Epithelial cell of proximal tubule (primary cell): ENCODE results near the gene NUDT15. TPM values are rescaled to one million over a fixed set of nuclear protein-coding genes. Genes with fewer than 3 reads are reported as not detected.

Experiments used
- DNase-seq: peaks from one replicate; pipeline ENCODE4 v3.0.0-alpha.2; 2011; ENCODE audit warnings: low read depth
- H3K4me3 ChIP-seq: 2 replicates; pipeline ENCODE4 v1.5.1; 2011; ENCODE audit warnings: low read depth, mild to moderate bottlenecking, low read length
- total RNA-seq: library from RNA; depleted of rRNA; stranded (reverse); fragments of >200 nt; gene quantifications from 2 replicates; pipeline ENCODE4 v1.2.3, GENCODE V29; 2015
- TF ChIP-seq, protein P1 (sequence below): conservative IDR thresholded peaks from 2 replicates; pipeline ENCODE4 v1.5.1; 2012; ENCODE audit warnings: low read depth, mild to moderate bottlenecking, low read length

The NUDT15 gene
- total RNA-seq, 1 donor from 2014 or later: 32.3 TPM

DNA sequence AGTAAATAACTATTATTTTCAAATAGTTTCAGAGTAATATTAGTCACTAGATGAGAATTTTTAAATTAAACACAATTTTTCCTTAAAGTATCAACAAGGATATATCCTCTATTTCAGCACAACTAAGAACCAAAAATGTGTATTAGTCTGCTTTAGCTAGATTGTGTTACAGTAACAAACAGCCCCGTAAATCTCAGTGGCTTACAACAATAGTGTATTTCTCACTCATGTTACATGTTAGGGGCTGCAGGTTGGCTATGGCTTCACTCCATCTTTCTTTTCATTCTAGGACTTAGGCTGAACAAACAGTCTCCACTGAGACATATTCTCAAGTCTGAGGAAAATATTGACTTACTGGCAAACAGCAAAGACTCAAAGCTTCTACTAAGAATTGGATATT is 24.9 kb upstream of the NUDT15 start:
- no peak overlapping the region for H3K4me3 ChIP-seq
- TF ChIP-seq, protein P1, sequence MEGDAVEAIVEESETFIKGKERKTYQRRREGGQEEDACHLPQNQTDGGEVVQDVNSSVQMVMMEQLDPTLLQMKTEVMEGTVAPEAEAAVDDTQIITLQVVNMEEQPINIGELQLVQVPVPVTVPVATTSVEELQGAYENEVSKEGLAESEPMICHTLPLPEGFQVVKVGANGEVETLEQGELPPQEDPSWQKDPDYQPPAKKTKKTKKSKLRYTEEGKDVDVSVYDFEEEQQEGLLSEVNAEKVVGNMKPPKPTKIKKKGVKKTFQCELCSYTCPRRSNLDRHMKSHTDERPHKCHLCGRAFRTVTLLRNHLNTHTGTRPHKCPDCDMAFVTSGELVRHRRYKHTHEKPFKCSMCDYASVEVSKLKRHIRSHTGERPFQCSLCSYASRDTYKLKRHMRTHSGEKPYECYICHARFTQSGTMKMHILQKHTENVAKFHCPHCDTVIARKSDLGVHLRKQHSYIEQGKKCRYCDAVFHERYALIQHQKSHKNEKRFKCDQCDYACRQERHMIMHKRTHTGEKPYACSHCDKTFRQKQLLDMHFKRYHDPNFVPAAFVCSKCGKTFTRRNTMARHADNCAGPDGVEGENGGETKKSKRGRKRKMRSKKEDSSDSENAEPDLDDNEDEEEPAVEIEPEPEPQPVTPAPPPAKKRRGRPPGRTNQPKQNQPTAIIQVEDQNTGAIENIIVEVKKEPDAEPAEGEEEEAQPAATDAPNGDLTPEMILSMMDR: no peak
- no peak for DNase-seq

DNA sequence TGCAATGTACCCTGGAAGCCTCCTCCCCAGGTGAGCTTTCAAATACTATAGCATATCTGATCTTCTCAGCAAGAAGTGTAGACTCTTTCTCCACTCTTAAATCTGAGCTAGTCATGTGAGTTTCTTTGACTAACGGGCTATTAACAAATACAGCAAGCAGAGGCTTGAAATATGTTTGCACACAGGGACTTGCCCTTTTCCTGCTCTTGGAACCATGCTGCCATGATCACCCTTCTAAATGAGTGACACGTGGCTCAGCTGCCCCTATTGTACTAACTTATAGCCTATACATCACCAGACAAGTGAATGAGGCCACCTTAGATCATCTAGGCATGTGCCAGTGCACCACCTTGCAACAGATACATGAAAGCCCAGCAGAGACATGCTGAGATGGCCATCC is 23.2 kb upstream of the NUDT15 start:
- TF ChIP-seq, protein P1: no peak
- DNase-seq: no peak
- H3K4me3 ChIP-seq: no peak overlapping the region

DNA sequence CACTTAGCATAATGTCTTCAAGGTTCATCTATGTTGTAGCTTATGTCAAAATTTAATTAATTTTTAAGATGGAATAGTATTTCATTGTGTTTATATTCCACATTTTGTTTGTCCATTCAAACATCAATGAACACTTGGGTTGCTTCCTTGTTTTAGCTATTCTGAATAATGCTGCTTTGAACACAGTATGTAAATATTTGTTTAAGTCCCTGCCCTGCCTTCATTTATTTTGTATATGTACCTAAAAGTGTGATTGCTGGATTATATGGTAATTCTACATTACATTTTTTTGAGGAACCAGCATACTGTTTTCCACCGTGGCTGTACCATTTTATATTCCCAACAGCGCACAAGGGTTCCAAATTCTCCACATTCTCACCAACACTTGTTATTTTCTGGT is 18.9 kb upstream of the NUDT15 start:
- H3K4me3 ChIP-seq: no peak overlapping the region
- no peak for DNase-seq
- TF ChIP-seq, protein P1: no peak

DNA sequence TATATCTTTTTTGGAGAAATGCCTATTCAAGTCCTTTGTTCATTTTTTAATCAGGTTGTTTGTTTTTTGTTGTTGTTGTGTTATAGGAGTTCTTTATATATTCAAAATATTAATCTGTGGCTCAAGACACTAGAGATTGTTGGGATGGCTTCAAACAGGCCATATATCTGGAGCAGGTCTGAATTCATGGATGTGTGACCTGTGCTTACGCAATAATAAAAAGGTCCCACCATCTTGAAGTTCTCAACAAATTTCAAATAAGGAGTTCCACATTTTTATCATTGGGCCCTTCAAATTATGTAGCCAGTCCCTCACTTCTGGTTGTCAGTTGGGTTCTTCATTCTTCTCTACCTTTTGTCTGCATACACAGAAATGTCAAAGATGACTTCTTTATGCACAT is 17.7 kb upstream of the NUDT15 start:
- TF ChIP-seq, protein P1: no peak
- no peak for DNase-seq
- H3K4me3 ChIP-seq: no peak overlapping the region

DNA sequence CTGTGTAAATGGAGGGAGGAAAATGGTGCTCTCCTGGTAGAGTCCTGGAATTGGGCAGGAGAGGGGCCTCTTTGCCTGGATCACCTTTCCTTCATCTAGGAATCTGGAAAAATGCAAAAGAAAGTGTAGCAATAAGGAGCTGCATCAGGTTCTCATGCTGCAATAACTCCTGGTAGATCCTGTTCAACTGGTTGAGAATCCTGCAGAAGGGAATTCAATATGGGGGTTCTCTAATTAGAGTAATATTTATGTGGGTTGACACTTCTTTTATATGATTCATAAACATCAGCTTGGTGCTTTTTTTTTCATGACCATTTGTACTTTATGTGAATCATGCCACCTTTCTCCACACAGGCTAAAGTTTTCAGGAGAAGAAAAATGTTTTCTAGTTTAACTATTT is 9.5 kb upstream of the NUDT15 start:
- TF ChIP-seq, protein P1: no peak
- no peak overlapping the region for H3K4me3 ChIP-seq
- no peak for DNase-seq

DNA sequence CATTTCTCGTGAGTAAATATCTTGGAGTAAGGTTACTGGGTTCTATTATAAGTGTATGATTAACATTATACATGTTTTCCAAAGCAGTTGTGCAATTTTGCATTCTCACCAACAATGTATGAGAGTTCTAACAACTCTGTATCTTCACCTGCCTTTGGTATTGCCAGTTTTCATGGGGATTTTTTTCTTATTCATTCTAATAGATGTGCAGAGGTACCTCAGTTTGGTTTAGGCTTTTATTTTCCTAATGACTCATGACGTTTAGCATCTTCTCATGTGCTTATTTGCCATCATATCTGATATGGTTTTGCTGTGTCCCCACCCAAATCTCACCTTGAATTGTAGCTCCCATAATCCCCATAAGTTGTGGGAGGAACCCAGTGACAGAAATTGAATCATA is 7.7 kb upstream of the NUDT15 start:
- no peak for DNase-seq
- no peak overlapping the region for H3K4me3 ChIP-seq
- TF ChIP-seq, protein P1: no peak

DNA sequence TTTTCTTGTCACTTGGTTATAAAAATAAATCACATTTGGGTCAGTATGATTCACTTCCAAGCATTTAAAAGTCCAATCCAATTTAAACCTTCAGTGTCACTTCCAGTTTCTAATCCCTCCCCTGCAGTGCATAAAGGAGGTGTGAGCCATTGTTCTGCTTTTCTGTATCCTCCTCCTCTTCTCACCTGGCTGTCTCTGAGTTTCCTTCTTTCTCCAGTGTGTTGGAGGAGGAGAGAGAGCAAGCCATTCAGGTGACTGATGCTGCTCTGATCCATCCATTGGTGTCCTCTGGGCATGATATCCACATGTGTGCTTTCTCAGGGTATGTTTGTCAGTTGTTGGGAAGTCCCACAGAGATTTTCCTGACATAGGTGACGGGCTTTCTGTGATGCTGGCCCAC is 1.2 kb downstream of the NUDT15 start:
- TF ChIP-seq, protein P1: no peak
- no peak for DNase-seq
- H3K4me3 ChIP-seq: no peak overlapping the region
